Measurements from ENCODE around the gene ATP1B3.
"Not testable (repeated sequence)": the region's sequence is repeated elsewhere in the genome, so short reads cannot be mapped to it uniquely, and the experiment has no call there.

ATP1B3 gene

DNA sequence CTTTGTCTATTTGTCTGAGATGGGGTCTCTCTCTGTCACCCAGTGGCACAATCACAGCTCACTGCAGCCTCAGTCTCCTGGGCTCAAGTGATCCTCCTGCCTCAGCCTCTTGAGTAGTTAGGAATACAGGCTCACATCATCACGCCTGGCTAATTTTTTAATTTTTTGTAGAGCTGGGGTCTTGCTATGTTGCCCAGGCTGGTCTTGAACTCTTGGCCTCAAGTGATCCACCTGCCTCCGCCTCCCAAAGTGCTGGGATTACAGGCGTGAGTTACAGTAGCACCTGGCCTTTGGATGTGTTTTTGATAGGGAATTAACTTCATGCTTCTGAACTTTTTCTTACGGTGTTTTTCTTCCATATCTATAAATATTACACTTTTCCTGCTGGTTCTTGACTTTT lies 33.5 kb downstream of the ATP1B3 start:
- not testable (repeated sequence) for DNase-seq

DNA sequence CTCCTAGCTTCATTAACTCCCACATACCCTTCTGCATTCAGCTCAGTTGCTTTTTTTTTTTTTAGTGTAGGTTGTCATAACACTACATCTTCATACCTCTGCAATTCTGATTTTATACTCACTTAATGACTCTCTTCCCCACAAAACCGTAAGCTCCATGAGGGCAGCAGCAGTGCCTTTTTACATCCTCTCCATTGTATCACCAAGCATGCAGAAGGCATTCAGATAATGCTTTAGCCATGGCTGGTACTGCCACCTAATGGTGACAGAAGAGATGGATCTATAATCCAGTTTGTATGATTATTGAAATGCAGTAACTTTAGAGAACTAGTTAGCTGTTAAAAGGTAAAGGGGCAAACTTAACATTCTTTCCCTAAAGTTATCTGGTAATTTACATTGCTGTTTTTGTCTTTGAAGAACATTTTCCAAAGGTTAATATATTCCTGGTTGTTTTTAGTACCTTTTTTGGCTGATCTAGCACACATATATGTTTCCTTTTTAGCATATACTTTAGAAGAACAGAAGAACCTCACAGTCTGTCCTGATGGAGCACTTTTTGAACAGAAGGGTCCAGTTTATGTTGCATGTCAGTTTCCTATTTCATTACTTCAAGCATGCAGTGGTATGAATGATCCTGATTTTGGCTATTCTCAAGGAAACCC lies 36.8 kb downstream of the ATP1B3 start:
- no peak for DNase-seq

DNA sequence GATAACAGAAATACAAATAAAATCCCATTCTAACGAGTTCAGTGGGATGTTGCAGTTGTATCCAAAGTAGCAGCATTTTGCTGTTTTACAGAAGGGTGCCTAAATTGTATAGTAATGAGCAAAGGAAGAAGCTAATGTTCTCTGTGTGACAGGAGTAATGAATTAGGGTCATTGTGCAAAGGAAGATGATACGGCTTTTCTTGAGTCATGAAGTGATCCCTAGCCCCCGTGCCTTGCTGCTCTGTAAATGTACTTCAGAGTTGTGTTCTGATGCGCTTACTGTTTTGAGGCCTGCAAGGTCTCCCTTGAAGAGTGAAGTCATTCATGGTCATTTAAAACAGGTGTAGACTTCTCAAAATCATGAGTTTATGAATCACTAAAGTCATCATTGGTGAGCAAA lies 37.9 kb downstream of the ATP1B3 start:
- no peak for DNase-seq

DNA sequence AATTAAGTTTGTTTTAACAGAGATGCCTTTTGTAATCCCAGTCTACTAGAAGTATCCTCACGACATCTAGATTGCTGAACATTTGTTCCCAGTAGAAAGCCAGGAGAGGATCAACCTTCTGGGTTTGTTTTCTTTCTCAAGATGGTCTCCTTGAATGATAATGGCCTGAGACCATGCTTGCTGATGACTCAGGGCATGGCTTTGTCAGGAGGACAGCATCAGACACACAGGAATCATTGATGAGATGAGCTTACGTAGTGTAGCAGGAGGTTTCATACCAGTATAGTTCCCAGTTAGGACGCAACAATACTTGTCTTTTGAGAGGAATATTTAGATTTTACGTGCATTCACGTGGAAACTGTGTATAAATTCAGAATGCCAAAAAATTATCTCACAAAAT lies 38.6 kb downstream of the ATP1B3 start:
- no peak for DNase-seq

DNA sequence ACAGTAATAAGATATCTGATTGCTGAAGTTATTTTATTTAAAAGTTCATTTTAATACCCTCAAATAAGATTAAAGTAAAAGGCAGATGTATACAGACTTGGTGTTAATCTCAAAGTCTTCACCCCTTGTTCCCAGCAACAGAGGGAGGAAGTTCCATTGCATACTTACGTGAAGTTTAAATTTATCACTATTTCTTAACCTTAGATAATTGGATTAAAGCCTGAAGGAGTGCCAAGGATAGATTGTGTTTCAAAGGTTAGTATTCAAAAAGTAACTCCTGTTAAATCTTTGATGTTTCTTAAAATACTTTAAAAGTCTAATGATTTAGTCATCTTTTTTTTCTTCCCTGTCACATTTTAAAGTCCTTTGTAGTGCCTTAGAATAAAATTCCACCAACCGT lies 39.3 kb downstream of the ATP1B3 start:
- DNase-seq, result no peak

DNA sequence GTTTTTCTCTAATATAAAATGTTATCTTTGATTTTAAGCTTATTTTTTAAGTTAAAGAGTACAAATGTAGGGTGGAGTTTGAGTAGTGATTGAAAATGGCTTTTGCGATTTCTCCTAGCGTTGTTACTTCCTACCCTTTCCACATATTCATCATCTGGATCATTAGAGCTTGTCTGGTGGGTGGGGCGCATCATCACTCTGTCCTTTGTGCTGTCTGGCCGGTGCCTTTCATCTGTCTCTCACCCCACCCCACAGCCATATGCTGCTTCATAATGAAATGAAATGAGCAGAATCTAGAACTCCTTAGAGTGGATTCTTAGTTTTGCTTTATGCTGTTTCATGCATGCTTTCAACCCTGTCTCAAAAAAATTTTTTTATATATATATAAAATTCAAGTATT lies 44.3 kb downstream of the ATP1B3 start:
- no peak for DNase-seq

DNA sequence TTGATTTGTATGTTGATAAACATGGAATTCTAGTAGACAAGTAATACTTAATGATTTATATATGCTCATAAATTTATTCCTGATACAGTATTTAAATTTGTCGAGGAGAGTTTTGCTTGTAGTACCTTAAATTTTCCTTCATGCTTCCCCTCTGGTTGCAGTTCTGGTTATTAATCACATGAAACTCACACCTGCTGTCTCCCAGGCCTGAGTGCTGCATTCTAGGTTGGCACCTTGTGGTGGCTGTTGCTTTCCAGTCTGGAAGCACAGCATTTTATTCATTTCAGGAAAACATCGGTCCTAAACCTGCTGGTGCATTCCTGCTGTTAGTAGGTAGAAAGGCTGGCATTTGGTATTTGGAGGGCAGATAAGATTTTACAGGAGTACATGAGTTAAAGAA lies 44.9 kb downstream of the ATP1B3 start:
- DNase-seq, result no peak

DNA sequence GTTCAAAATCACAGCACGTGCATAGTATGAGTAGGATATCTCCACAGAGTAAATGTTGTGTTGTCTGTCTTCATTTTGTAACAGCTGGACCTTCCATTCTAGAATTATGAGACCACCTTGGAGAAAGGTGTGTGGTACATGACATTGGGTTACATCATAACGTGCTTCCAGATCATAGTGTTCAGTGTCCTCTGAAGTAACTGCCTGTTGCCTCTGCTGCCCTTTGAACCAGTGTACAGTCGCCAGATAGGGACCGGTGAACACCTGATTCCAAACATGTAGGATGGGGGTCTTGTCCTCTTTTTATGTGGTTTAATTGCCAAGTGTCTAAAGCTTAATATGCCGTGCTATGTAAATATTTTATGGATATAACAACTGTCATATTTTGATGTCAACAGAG lies 49.2 kb downstream of the ATP1B3 start:
- DNase-seq, result not testable (repeated sequence)

DNA sequence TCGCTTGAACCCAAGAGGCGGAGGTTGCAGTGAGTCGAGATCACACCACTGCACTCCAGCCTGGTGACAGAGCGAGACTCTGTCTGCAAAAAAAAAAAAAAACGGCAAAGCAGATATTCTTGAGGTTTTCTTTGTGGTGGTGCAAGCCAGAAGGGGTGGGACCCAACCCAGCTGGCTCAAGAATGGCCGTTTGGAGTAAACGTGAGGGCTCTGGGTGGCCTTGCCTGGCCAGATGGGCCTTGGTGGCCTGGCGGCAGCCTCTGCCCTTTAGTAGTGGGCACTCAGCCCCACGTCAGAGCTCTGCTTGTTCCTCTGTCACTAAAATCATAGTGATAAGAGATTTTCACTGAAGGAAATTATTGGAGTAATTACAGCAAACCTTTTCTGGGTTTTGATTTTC lies 50.5 kb downstream of the ATP1B3 start:
- no peak for DNase-seq

DNA sequence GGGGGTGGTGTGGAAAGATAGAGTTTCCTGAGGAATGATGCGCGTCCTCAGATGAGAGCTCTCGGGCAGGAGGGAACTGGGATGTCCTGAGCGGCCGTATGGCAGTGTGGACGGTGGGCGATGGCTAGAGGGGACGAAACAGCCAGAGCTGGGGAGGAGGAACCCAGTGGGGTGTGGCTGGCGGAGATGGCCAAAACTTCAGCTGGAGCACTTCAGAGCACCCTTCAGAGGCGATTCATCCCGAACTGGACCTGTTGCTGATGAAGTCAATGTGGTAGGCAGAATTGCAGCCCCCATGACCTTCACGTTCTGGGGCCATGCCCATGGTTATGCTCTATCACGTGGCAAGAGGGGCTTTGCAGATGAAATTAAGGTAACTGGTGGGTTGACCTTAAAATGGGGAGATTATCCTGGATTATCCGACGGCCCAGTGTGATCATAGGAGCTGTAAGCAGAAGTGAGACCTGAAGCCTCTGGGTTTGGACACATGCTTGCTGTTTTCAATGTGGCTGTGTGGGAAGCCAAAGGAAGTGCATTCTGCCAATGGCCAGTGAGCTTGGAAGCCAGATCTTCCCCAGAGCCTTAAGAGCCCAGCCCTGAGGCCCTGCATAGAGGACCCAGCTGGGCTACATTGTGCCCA lies 52.3 kb downstream of the ATP1B3 start:
- no peak for DNase-seq

DNA sequence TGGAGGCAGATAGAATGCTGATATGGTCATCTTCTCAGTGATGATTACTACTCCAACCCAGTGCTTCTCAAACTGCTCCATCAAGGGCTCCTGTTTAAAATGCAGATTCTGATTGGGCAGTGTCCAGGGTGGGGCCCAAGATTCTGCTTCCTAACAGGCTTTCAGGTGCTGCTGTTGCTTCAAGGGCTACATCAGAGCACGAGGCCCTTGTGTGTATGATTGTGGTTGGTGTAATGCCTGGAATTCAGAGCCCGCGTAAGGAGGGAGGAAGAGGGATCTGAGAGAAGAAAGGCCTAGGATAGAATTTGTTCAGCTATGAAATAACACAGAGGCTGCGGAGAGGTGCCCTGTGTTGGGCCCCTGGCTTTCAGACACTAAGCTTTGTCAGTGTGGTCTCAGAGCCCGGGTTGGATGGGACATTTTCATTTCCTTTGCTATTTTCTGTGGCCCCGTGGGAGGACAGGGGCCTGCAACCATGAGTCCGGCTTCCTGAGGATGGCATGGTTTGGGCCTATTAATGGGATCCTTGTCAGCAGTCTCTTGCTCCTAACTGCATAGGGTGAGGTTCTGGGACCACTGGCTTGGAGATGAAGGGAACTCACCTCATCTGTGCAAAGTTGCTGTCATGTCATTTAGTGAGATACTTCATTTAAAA lies 53.0 kb downstream of the ATP1B3 start:
- no peak for DNase-seq

DNA sequence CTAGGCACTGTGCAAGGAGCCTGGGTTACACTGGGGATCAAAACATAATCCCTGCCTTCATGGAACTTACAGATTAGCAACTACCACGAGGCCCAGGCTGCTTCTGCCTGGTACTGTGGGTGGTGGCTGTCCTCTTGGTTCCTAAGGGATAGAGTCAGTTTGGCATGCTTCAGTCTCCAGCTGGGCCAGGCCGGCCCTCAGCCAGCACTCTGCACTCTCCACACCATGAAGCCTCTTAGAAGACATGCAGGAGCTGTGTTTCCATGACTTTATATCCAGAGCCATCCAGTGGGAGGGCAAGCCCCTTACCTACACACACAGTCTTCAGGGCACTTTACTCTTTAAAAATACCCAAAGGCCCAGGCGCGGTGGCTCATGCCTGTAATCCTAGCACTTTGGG lies 54.4 kb downstream of the ATP1B3 start:
- no peak for DNase-seq

DNA sequence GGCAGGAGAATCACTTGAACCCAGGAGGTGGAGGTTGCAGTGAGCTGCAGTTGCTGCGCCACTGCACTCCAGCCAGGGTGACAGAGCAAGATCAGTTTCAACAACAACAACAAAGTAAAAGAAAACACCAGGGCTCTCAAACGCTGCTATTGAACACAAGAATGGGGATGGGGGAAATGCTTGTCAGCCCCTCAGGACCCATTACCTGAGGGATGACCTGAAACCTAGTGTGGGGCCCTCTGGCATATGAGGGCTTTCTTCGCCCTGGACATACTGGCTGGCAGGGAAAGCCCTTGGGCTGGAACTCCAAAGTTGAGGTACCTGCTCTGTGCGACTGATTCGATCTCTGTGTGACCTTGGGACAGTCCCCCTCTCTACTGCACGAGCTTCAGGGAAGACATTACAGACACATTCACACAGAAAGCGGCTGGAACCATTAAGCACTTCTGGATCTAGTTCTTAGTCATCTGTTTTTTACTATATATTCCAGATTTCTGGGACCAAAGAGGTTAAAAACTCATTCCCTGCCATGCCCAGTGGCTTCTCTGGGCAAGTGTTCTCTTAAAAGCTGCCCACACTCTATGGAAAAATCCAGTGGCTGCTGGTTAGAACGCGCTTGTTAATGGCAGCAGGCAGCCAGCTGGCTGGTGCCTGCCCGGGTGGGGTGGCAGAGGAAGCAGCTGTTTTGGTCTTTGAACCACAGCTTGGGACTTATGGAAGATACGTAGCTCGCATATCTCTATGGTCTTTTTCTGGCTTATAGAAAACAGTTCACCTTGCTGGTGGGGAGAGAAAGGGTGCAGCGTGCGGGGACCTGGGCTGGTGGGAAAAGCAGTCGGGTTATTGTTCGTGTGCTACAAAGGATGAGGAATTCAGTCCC lies 57.2 kb downstream of the ATP1B3 start:
- no peak for DNase-seq

DNA sequence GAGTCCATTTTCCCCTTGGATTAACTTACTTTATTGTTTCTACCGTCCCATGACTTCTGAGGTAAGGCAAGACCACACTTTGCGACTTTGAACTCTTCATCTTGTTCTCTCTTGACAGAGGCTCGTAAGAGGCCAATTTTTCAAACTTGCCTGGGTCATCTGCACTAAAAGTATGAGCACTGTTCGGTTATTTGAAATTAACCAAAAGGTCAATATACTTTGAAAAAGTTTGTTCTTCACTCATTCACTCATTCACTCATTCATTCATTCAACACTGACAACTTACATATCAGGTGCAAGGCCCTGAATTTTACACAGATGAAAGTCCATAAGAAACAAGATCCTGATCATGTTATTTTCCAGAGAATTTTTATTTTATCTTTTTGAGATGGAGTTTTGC lies 57.9 kb downstream of the ATP1B3 start:
- no peak for DNase-seq

DNA sequence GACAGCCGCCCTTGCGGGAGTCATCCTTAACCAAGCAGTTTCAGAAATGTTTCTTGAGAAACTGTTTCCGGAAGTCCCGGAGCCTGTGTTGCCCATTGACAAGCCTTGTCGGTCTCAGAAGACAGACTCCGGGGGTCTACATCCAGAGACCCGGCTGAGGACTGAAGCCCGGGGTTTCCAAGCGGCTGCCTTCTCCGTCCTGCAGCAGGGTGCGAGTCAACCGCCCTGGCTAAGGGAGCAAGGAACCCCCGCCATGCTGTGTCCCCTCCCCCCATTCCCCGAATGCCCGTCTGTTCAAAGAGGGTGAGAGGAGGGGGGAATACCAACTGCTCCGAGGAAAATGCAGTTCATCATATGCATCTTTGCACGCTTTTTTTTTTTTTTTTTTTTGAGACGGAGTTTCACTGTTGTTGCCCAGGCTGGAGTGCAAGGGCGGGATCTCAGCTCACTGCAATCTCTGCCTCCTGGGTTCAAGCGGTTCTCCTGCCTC lies 61.6 kb downstream of the ATP1B3 start:
- DNase-seq, result no peak

DNA sequence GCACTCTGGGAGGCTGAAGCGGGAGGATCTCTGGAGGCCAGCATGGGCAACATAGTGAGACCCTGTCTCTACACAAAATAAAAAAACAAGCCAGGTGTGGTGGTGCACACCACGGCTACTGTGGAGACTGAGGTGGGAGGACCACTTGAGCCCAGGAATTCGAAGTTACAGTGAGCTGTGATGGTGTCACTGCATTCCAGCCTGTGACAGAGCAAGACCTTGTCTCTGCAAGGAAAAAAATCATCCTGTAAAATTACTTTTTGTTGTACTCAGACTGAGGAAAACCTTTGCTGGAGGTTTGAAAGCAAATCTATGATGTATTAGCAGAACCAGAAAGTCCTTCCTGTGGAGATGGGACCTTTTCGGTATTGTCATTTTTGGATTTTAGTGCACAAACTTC lies 63.3 kb downstream of the ATP1B3 start:
- DNase-seq, result peak; percentile 42

DNA sequence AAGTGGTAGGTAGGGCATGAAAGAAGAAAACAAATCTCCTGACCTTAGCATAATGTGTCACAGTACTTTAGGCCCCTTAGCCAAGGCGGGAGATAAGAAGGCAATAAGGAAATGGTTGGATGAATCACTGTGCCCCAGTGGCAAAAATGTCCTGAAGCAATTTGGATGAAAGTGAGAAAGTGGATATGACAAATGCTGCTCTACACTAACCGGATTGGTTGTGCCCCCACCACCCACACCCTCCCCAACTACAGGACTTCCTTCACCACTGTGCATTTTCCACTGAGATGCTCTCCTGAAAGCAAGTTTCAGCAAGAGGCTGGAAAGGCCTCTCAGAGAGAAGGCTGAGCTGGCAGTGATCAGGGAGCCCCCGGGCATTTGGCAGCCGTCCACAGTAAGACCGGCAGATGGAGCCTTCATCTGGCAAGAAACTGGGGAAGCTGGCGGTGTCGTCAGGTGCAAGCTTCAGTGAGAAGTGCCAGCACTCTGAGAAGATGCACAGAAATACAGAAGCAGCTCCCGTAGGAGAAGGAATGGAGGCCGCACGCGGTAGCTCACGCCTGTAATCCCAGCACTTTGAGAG lies 63.8 kb downstream of the ATP1B3 start:
- DNase-seq, result peak; percentile 70

DNA sequence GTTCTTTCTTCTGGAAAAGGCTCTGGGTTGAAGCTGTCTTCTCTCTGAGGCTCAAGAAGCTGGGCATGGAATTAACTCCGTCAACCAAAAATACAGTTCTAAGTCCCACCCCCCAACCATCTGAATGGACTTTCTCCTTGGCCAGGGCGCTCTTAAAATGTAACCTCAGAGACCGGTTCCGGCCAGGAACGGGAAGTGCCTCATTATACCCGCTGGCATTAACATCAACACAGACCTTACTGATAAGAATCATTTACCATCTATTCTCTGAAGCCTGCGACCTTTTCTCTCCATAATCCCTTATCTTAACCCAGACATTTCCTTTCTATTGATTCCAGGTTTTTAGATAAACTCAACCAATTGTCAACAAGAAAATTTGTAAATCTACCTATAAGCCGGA lies 64.7 kb downstream of the ATP1B3 start:
- DNase-seq, result no peak

DNA sequence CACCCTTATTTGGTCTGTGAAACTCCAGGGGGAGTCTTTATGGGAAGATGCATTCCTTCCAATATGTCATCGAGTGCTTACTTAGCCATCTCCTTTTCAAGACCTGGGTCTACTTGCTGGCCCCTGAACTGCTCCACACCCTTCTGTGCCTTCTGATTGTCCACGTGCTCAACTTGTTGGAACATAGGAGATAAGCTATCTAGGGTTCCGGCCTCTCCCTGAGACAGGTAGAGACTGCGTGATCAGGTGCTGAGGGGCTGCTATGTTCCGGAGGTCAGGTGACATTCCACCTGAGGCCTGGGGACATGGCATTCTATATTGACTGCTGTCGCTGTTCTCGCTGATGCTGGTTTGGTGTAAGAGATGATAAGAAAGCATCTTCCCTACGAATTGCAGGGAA lies 65.6 kb downstream of the ATP1B3 start:
- DNase-seq, result no peak

DNA sequence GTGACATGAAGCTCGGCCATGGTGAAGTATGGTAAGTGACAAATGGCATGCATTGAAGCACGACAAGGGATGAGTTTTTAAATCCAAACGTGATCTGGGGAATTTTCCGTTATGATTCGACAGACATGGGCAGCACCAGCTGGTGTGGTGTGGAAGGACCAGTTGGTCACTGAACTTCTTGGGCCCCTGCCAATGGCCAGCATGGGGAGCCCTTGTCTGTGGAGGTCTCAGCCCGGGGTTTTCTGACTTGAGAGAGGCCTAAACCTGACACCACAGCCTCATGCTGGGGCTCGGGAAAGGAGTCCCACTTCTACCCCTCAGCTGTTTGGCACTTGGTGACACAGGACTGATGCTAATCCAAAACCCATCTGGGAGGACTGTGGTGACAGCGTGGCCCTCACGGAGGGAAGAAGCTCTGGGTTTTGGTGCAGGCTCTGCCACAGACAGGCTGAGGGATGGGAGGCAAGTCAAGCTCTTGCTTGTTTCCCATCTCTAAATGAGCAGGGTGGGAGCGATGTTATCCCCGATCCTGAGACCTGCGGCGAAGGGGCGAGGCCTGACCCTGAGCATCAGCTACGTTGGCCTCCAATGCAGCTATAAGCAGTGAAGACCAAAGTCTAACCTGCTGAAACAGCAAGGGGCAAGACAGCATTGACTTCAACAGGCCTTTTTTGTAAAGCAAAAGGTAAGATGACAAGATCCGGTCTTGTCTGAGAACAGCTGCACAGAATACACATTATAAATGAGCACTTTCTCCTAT lies 69.5 kb downstream of the ATP1B3 start:
- DNase-seq, result no peak

DNA sequence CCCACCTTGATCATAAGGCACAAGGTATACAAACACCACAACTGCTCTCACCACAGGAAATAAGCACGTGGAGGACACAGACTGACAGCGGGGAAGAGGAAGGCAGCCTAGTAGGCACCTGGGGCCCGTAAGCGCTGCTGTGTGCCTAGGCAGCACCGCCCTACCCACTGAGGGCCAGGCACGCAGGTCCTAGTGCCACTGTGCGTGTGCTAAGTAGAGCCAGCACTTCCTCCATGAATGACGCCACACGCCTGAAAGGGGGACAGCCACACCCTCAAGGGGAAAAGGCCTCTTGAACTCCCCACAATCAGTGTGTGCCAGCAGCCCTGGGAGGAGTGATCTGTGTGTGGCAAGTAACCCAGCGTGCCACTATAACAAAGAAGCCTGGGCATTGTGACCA lies 73.0 kb downstream of the ATP1B3 start:
- DNase-seq, result no peak

DNA sequence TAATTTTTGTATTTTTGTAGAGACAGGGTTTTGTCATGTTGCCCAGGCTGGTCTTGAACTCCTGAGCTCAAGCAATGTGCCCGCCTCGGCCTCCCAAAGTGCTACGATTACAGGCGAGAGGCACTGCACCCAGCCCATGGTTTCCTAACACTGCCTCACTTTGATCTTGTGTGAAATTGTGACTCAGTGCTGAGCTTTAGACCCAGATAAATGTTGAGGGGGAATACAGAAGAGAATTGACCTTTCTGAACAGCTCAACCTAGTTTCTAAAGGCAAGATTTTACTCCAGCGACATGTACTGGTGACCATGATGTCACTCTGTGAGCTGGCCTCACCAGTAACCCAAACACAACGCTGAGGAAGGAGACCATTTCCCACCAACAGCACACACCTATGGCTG lies 73.5 kb downstream of the ATP1B3 start:
- DNase-seq, result no peak

Data from activated CD8-positive, alpha-beta memory T cell treated with anti-CD3 and anti-CD28 coated beads, Interleukin-2, amount 50 U/mL, for 48 hours (primary cell).